Limb (tissue), 2 donors: ENCODE measurements around the gene MOCS2.

Source experiments
- DNase-seq, 2 donors: peaks; one replicate each; pipeline ENCODE4 v3.0.0-alpha.2; 2016; ENCODE audit errors: extremely low spot score in 2 of 2

The MOCS2 gene

GRCh38 chr5:53095217-53095616 lies 14.3 kb downstream of the MOCS2 start:
- no peak for DNase-seq

DNA sequence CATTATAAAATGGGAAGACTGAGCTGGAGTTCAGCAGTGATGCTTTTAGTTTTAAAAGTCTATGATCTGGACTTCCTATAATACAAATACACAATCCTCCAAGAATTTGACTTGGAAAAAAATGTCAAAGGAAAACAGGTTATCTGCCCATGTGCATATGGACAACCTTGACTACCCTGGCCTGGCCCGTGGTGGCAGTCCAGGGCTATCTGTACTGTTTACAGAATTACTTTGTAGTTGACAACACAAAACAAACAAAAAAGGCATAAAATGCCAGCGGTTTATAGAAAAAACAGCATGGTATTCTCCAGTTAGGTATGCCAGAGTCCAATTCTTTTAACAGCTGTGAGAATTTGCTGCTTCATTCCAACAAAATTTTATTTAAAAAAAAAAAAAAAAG lies 17.3 kb downstream of the MOCS2 start:
- no peak for DNase-seq

DNA sequence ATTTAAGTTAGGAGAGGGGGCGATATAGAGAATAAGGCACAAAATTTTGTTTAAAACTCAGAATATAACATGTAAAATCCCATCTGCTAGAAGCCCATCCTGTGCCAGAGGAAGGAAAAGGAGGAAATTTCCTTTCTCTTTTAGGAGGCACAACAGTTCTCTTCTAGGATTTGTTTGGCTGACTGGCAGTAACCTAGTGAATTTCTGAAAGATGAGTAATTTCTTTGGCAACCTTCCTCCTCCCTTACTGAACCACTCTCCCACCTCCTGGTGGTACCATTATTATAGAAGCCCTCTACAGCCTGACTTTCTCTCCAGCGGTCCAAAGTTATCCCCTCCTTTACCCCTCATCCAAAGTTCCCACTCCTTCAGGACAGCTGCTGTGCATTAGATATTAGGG lies 18.3 kb downstream of the MOCS2 start:
- DNase-seq, result no peak

GRCh38 chr5:53090229-53090628 lies 19.3 kb downstream of the MOCS2 start:
- no peak for DNase-seq

DNA sequence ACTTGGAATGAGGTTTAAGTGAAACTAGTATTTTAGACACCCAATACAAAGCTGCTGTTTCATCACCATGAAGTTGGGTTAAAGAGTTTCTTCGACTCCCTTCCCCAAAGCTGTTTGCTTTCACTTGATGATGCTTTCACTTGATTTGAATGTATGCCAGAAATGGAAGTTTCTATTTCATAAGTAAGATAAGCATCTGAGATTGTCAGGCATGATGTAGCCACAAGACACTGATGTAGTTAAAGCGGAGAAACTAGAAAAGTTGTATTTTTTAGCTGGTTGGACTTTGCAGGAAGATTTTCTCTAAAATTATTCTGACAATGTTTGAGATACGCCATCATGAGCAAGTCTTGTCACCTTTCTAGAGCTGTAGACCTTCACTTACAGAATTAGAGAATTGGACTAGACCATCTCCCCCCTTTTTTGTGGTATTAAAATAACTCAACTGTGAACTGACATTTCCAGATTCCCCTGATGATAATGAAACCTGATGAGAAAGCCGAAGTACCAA lies 20.0 kb downstream of the MOCS2 start:
- no peak for DNase-seq

DNA sequence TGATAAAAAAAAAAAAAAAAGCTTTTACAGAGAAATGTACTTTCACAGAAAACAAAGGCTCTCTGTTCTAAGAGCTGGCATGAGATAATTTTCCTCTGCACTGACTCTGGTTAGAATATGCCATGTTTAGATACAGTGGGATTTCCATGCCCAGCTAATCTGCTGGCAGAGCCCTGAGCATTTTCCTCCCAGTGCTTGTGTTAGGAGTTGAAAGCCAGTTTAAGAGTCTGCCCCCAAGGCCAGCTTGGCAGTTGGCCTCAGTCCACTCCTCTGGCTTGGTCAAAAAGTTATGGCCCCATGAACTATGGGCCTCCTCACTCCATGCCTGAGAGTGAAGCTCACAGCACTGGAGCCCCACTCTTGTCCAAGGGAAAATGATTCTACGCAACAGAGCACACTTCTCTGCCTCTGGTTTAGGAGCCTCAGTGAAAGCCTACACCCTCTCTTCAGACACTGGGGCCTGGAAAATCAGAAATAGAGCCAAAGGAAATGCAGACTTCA lies 21.9 kb downstream of the MOCS2 start:
- DNase-seq, result peak; percentile 37 to 42

DNA sequence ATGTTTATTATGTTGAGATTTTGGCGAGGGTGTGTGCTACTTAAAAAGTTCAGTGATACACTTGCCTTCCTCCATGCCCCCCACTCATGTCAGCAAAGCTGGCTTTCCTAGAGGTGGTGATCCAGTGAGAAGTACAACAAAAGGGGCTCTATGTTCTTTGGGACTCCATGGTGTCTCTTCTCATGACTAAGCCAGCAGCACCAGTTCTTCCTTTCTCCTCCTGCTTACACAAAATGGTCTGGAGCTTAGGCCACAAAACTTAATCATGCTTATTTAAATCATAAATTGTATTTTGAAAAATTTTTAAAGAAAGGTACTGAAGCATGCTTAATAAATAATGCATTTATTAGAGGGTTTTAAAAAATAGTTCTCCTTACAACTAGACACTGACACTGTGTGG lies 22.4 kb downstream of the MOCS2 start:
- DNase-seq, result no peak

DNA sequence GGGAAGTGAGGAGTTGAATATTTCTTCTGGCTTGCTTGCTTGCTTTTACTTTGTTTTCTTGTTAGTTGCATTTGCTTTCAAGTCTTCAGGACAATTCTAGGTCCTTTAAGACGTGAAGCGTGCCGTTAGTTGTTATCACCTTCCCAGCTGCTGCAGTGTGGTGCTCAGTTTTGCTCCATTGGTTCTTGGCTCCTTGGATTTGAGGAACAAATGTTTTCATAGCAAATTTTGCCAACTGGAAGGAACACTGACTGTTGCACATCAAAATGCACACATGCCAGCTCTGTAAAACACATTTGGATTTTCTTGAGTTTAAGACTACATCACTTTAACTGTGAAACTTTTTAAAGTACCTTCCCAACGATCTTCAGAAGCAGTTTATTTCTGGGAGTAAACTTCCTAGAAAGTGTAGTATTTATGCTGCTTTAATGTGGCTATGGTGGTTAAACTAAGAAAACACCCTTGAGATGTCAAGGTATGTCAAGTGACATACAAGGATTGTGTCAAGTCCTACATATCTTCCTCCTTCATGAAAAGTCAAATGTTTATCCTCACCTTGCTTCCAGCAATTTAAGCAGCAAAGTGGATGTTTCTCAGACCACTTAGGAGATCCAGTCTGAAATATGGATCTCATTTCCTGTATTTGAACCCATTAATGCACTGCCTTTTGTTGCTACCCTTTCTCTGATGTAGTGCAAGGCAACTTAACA lies 24.9 kb downstream of the MOCS2 start:
- DNase-seq, result peak in 1 of 2 donors; percentile 21

DNA sequence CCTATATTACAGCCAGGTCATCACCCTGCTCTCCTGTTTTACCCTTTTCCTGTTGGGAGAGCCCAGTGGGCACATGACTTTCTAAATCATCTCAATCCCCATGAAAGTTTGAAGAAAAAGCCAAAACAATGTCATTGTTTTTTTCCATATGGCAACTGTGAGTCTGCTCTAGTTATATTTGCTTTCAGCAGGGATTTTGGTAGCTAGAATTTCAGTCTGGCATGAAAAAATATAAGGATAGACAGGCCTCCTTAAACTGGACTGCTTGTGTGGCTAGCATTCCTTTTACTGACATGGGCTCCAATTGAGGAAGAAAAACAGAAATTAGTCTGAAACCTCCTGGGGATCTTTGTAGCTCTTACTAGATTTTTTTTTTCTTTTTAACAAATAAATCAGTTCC lies 25.6 kb downstream of the MOCS2 start:
- no peak for DNase-seq

DNA sequence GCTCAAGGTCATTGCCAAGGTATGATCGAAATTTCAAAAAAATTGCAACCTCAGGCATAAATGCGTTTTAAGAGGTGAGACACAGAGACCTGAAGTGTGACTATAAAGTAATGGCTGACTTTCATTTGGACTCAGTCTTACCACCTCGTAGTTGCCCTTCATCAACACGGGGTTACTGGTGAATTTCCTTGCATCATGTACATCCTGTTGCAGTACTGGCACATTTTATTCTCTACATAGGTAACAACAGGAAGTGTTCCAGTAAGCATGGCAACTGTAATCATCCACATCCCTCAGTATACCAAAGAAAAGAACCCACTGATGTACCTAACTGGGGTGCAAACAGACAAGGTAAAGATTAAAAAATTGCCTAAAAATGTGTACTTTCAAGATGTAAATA lies 29.3 kb downstream of the MOCS2 start:
- DNase-seq, result no peak

DNA sequence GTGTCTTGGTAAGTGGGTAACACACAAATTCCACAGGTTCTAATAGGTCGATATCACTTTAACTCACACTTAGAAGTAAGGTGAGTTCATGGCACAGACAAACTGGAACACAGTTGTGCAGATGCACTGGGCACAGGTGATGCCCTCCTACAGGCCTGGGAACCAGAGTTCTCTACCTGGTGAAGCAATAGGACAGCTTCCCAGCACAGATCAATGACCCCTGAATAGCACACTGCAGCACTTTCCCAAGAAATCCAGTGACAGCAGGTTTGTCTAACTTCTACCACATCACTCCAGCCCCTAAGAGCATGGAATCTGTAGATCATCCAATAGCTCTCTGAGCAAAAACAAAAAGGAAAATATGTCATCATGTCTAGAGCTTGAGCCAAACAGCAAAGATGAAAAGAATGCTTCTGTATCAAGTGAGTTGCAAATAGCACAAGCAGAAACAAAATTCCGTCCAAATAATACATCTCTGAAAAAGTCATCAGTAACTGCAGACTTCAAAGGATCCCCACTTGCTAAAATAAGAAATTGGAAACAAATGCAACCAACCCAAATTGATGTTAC lies 33.5 kb downstream of the MOCS2 start:
- no peak for DNase-seq

GRCh38 chr5:53073348-53073747 lies 36.2 kb downstream of the MOCS2 start:
- DNase-seq, result peak in 1 of 2 donors; percentile 30

- no peak for DNase-seq
Observed at GRCh38 chr5:53071738-53072137, 37.8 kb downstream of the MOCS2 start.

GRCh38 chr5:53071298-53071697 lies 38.3 kb downstream of the MOCS2 start:
- DNase-seq, result no peak

DNA sequence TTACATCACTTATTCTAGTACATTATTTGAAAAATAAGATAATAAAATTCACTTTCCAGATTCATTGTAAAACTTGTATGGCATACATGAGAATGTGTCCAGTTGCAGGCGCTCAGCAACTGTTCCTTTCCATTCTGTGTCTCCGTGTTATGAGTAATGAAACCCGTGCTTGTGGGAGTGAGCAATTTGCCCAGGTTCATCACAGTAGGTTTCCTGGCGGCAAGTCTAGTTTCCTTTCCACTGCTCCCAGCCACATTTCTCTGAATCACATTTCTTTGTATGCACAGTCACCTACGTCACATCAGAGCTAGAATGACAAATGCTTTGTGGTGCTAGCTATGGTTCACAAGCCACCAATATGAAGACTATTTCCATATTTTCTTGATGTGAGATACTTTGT lies 39.9 kb downstream of the MOCS2 start:
- no peak for DNase-seq

DNA sequence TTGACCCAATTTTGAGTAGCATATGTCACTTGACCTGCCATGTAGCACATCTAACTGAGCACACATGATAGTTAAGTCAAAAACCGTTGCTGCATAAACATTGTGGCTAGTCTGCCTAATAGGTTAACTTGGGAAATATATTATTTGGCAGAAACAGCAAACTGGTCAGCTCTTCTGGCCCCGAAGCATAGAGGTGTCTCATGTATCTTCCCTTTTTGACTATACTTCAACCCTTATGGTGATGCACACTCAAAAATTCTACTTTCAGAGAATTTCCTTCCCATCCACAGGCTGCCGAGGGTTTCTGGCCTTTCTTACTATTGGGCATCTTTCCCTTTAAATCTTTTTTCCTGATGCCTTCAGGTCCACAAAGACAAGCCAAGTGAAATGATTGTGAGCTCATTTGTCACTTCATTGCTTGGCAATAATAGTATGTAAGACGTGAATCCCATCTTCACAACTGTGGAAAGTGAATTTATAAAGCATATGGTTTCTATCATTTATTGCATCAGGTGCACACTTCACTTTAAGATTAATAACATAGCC lies 41.2 kb downstream of the MOCS2 start:
- DNase-seq, result peak in 1 of 2 donors; percentile 14

- DNase-seq, result no peak
Observed at GRCh38 chr5:53067641-53068040, 41.9 kb downstream of the MOCS2 start.

DNA sequence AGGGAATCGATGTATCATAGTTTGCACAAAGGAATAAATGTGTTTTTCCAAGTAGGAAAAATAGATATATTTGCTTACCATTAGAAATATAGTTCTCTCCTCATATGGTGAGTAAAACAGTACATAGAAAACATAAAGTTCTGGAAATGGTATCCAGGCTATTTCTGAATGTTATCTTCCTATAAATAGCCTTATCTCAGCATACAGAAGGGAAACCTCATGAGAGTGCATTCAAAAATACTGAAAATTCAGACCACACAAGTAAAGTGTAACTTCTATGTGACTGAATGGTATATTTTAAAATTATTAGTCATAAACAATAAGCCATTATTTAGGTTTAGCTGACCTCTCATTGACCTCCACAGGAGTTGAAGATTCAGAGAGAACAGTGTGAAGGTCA lies 43.5 kb downstream of the MOCS2 start:
- no peak for DNase-seq

GRCh38 chr5:53063791-53064190 lies 45.8 kb downstream of the MOCS2 start:
- DNase-seq, result no peak

DNA sequence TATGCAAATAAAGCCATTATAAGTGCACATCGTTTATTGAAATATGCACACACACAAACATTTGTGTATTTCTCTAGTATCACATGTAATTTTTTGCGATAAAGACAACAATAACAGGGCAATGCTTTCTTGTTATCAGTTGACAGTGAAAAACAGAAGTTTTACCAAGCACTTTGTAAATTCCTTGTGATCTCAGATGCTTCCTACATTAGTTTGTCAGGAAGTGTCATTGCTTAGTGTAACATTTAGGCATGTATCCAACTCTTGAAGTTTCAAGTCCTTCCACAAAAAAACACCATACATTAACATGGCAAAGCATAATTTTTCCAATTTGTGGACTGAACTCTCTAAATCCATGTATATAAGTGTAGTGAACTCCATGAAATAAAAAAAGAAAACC lies 46.4 kb downstream of the MOCS2 start:
- no peak for DNase-seq

DNA sequence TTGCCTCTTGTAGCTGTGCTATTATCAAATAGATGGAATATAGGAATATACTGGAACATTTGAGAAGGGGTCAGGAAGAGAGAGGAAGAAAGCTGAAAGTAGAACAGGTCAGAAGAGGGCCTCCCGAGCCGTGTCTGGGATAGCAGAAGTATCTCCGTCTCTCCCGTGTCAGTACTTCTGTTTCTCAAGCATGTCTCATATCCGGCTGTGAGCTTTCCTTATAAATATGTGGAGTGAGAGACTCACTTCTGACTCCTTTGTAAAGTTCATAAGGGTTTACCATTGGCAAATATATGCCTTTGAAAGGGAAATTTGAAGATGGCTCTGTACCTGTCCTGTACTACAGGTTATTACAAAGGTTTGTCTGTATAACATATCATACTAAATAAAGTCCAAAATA lies 50.3 kb downstream of the MOCS2 start:
- DNase-seq, result no peak

GRCh38 chr5:53055365-53055764 lies 54.2 kb downstream of the MOCS2 start:
- no peak for DNase-seq

- no peak for DNase-seq
Observed at GRCh38 chr5:53053364-53053763, 56.2 kb downstream of the MOCS2 start.
